HUES64 (cell line): ENCODE results near the gene IQCE.

Experiments
- H3K27ac ChIP-seq: 2 replicates; pipeline ENCODE4 v1.7.0; 2013; ENCODE audit warnings: low read depth, low read length, inconsistent platforms
- H3K27me3 ChIP-seq: 2 replicates; pipeline ENCODE4 v1.6.1; 2013; ENCODE audit warnings: mild to moderate bottlenecking, low read length; ENCODE audit not compliant: insufficient read depth
- H3K36me3 ChIP-seq: 2 replicates; pipeline ENCODE4 v1.6.1; 2013; ENCODE audit warnings: mild to moderate bottlenecking, low read length; ENCODE audit not compliant: insufficient read depth
- H3K4me1 ChIP-seq: 2 replicates; pipeline ENCODE4 v1.6.1; 2013; ENCODE audit warnings: mild to moderate bottlenecking, low read length, moderate library complexity; ENCODE audit not compliant: insufficient read depth
- H3K4me3 ChIP-seq: 2 replicates; pipeline ENCODE4 v1.5.1; 2013; ENCODE audit warnings: mild to moderate bottlenecking, low read length, moderate library complexity
- H3K9ac ChIP-seq: 2 replicates; pipeline ENCODE4 v1.6.1; 2013; ENCODE audit warnings: mild to moderate bottlenecking, low read depth, low read length
- H3K9me3 ChIP-seq: 2 replicates; pipeline ENCODE4 v1.6.1; 2013; ENCODE audit warnings: low read depth, low read length; ENCODE audit not compliant: insufficient read depth
- WGBS: fragments of 150-250, 120-280 bp; methylation state at CpG from one replicate; pipeline ENCODE4 v1.1.7; 2013; ENCODE audit warnings: missing lambda C conversion rate; 5-methylcytosine and 5-hydroxymethylcytosine counted together

The IQCE gene

DNA sequence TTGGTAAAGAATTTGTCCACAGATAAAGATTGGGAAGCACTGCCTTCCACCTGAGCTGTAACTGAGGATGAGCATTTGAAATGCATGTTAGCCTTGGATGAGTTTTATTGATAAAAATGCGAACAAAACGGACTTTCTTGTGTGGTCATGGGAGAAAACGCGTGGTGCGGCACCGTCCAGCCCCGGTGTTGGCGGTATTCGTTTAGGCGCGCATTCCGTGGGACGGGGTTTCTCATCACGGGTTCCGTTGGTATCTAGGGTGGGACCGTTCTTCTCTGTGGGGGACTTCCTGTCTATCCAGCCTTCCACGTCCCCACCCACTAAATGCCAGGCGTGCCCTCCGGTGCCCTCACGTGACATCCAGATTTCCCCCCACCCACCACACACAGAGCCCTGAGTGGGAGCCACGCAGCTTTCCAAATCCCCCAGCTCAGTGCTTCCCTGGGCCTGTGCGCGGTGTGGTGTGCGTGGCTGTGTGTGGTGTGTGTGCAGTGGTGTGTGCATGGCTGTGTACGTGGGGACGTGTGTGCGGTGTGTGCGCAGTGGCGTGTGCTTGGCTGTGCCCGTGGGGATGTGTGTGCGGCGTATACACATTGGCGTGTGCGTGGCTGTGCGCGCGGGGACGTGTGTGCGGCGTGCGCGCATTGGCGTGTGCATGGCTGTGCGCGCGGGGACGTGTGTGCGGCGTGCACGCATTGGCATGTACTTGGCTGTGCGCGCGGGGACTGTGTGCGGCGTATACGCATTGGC lies 18.1 kb downstream of the IQCE start:
- H3K9me3 ChIP-seq = no peaks in the 10 kb centered on the region
- H3K4me1 ChIP-seq = no peaks in the 10 kb centered on the region
- H3K4me3 ChIP-seq = no peak overlapping the region
- WGBS = 96% methylated on average over 56 of the region's 56 CpGs
- H3K36me3 ChIP-seq = no peaks in the 10 kb centered on the region
- no peak overlapping the region for H3K27ac ChIP-seq
- H3K27me3 ChIP-seq = no peaks in the 10 kb centered on the region
- no peak overlapping the region for H3K9ac ChIP-seq

GRCh38 chr7:2577914-2578680 lies 19.3 kb downstream of the IQCE start:
- 96% methylated on average over 73 of the region's 73 CpGs for WGBS
- no peaks in the 10 kb centered on the region for H3K27me3 ChIP-seq
- no peaks in the 10 kb centered on the region for H3K4me1 ChIP-seq
- H3K9ac ChIP-seq = no peak overlapping the region
- H3K36me3 ChIP-seq = no peaks in the 10 kb centered on the region
- no peaks in the 10 kb centered on the region for H3K9me3 ChIP-seq
- no peak overlapping the region for H3K27ac ChIP-seq
- H3K4me3 ChIP-seq = no peak overlapping the region

DNA sequence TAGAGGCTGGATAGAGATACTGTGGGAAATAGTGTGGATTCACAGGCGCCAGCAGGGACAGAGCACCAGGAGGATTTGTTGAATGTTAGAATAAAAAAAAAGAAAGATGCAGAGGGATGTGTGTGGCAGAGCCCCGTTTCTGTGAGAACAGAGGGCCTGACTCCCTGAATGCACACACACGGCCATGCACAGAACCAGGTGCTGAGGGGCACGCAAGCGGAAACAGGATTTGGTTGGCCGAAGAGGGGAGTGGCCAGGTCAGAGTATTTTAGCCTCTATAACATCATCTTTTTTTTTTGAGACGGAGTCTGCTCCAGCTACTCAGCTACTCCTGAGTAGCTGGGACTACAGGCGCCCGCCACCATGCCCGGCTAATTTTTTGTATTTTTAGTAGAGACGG lies 21.9 kb downstream of the IQCE start:
- no peak overlapping the region for H3K4me3 ChIP-seq

DNA sequence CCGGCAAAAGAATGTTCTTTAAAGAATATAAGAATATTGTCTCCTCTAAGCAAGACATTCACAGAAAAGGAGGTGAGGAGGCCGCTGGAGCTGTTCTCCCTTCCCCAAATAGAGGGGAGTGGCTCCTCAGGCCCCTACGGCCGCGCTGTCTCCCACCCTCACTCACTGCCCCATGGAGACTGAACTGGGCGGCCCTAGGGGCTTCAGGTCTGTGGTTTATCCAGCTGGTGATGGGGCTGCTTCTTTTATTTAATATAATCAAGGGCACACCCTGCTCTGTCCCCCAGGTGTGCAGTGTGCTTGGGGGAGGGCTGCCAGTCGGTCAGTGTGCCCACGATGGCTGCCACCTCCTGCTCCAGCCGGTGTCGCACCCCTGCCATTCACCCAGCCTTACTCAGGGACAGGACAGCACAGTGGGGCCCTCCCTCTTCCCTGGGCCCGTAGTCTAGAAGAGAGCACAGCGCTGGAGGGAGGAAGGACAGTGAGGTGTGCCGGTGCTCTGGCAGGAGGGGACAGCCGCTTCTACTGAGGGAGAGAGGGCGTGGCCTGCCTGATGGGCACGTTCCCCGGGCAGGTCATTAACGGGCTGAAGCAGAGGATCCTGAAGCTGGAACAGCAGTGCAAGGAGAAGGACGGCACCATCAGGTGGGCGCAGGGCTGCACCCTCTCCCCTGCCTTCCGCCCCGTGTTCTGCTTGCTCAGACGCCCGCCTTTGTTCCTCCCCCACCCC lies 23.4 kb downstream of the IQCE start:
- Histone ChIP-seq H3K4me3 (no peak overlapping the region), H3K9ac (no peak overlapping the region), H3K27ac (no peak overlapping the region), H3K27me3 (no peaks in the 10 kb centered on the region), H3K36me3 (peaks cover 6% of the 10 kb centered on the region; the same call in 1 of the 2 replicates), H3K4me1 (no peaks in the 10 kb centered on the region), H3K9me3 (no peaks in the 10 kb centered on the region)
- 85% methylated on average over 22 of the region's 24 CpGs for WGBS

More for the DNA sequence above, 21.9 kb downstream of the IQCE start:
- no peak overlapping the region for H3K27ac ChIP-seq
- no peaks in the 10 kb centered on the region for H3K27me3 ChIP-seq
- 93% methylated on average over 11 of the region's 11 CpGs for WGBS
- H3K4me1 ChIP-seq = no peaks in the 10 kb centered on the region
- H3K36me3 ChIP-seq = peaks cover 6% of the 10 kb centered on the region; the same call in 1 of the 2 replicates
- no peak overlapping the region for H3K9ac ChIP-seq
- H3K9me3 ChIP-seq = no peaks in the 10 kb centered on the region

DNA sequence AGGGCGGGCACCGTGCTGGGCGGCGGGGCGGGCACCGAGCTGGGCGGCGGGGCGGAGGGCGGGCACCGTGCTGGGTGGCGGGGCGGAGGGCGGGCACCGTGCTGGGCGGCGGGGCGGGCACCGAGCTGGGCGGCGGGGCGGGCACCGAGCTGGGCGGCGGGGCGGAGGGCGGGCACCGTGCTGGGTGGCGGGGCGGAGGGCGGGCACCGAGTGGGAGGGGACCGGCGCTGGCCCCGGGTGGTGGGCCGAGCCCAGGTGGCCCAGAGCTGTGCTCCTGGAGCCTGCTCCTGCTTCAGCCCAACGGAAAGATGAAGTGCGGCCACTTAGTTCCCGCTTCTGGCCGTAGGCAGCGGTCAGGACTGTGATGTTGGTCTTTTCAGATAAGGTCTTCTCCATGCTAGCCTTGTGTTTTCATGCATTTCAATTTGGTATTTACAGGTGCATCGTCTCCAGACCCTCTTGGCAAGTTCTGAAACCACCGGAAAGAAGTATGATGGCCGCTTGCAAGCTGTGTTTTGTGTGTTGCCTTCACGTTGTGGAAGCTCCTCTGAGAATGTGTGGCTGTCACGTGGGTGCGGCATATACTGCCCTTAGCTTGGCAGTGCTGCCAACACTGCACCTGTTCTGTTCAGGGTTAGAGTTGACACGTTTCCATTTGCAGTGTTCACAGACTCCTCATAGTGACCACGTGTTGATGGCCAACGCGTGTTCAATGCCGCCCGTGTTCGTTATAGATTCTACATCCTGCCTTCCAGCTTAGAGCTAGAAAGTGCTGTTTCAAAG lies 25.2 kb downstream of the IQCE start:
- no peaks in the 10 kb centered on the region for H3K27me3 ChIP-seq
- H3K36me3 ChIP-seq = peaks cover 6% of the 10 kb centered on the region; the same call in 1 of the 2 replicates
- H3K9ac ChIP-seq = no peak overlapping the region
- no peaks in the 10 kb centered on the region for H3K9me3 ChIP-seq
- 96% methylated on average over 53 of the region's 54 CpGs for WGBS
- no peaks in the 10 kb centered on the region for H3K4me1 ChIP-seq
- no peak overlapping the region for H3K4me3 ChIP-seq
- H3K27ac ChIP-seq = no peak overlapping the region

- Histone ChIP-seq H3K4me1 (no peaks in the 10 kb centered on the region), H3K27me3 (no peaks in the 10 kb centered on the region), H3K9ac (no peak overlapping the region), H3K9me3 (no peaks in the 10 kb centered on the region), H3K4me3 (no peak overlapping the region), H3K36me3 (peaks cover 6% of the 10 kb centered on the region; the same call in 1 of the 2 replicates), H3K27ac (no peak overlapping the region)
- 92% methylated on average over 19 of the region's 19 CpGs for WGBS
Measured at GRCh38 chr7:2585446-2585845, 26.7 kb downstream of the IQCE start.

- H3K27me3 ChIP-seq = no peaks in the 10 kb centered on the region
- no peak overlapping the region for H3K9ac ChIP-seq
- H3K4me3 ChIP-seq = no peak overlapping the region
- H3K9me3 ChIP-seq = no peaks in the 10 kb centered on the region
- no peak overlapping the region for H3K27ac ChIP-seq
- no peaks in the 10 kb centered on the region for H3K4me1 ChIP-seq
- WGBS = 92% methylated on average over 24 of the region's 24 CpGs
- H3K36me3 ChIP-seq = peaks cover 6% of the 10 kb centered on the region; the same call in 1 of the 2 replicates
Measured at GRCh38 chr7:2586326-2587020, 27.7 kb downstream of the IQCE start.

- 90% methylated on average over 9 of the region's 9 CpGs for WGBS
Measured at GRCh38 chr7:2587134-2587533, 28.4 kb downstream of the IQCE start.

GRCh38 chr7:2587778-2588177 lies 29.0 kb downstream of the IQCE start:
- peaks cover 12% of the 10 kb centered on the region for H3K36me3 ChIP-seq
- H3K9me3 ChIP-seq = no peaks in the 10 kb centered on the region
- no peak overlapping the region for H3K4me3 ChIP-seq
- no peaks in the 10 kb centered on the region for H3K4me1 ChIP-seq
- no peaks in the 10 kb centered on the region for H3K27me3 ChIP-seq
- WGBS = 95% methylated on average over 21 of the region's 21 CpGs
- H3K9ac ChIP-seq = no peak overlapping the region
- H3K27ac ChIP-seq = no peak overlapping the region

More at GRCh38 chr7:2587134-2587533, 28.4 kb downstream of the IQCE start:
- H3K9me3 ChIP-seq = no peaks in the 10 kb centered on the region
- no peak overlapping the region for H3K9ac ChIP-seq
- H3K27ac ChIP-seq = no peak overlapping the region
- H3K4me3 ChIP-seq = no peak overlapping the region
- H3K4me1 ChIP-seq = no peaks in the 10 kb centered on the region
- H3K36me3 ChIP-seq = peaks cover 6% of the 10 kb centered on the region; the same call in 1 of the 2 replicates
- H3K27me3 ChIP-seq = no peaks in the 10 kb centered on the region

- Histone ChIP-seq H3K4me3 (no peak overlapping the region), H3K36me3 (peaks cover 10% of the 10 kb centered on the region), H3K9ac (no peak overlapping the region), H3K4me1 (no peaks in the 10 kb centered on the region), H3K9me3 (no peaks in the 10 kb centered on the region), H3K27ac (no peak overlapping the region), H3K27me3 (no peaks in the 10 kb centered on the region)
- WGBS = 94% methylated on average over 16 of the region's 16 CpGs
Measured at GRCh38 chr7:2589341-2589740, 30.6 kb downstream of the IQCE start.
